ENCODE results near the gene CARNS1. TPM values are rescaled to one million over a fixed set of nuclear protein-coding genes. Genes with fewer than 3 reads are reported as not detected.

Gene CARNS1
- total RNA-seq, 1 experiment from 2014 or later: 1.3 TPM

DNA sequence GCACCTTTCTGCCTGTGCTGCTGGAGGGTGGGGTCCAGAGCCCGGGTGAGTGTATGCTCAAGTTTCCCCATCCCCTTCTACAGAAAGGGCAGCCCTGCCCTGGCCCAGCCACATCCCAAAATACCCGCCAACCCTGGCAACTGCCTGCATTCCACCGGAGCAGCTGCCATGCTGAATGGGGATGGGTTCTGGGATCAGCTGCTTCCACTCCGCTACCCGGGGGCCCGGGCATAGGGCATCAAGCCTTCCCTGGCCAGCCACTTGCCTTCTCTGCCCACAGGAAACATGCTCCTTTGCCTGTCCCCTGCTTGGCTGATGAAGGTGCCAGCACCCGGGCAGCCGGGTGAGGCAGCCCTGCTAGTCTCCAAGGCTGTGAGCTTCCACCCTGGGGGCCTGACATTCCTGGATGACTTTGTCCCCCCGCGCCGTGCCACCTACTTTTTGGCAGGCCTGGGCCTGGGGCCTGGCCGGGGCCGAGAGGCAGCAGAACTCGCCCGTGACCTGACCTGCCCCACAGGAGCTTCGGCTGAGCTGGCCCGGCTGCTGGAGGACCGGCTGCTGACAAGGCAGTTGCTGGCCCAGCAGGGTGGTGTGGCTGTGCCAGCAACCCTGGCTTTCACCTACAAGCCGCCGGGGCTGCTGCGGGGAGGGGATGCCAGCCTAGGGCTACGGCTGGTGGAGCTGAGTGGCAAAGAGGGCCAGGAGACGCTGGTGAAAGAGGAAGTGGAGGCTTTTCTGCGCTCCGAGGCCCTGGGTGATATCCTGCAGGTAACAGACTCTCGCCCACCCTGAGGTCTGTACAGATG is 3.2 kb downstream of the CARNS1 start:
- ATAC-seq: no peak
- Mint-ChIP-seq H3K4me3 (no peak overlapping the region), H3K27me3 (ENCODE audit: low read depth) (peaks cover 6% of the 10 kb centered on the region; the same call in 1 of the 2 replicates), H3K36me3 (no peaks in the 10 kb centered on the region), H3K4me1 (peaks cover 19% of the 10 kb centered on the region), H3K9me3 (no peaks in the 10 kb centered on the region), H3K27ac (no peak overlapping the region)
- POLR2A ChIA-PET: interaction anchor here (0.8 to 2.5 kb wide), 3 partner anchors 11 to 453 kb away, joined by 3 to 7 read pairs (median 7); partner anchors contain the start of gene PPP1CA
- no peak for DNase-seq (ENCODE audit: low spot score)
- CTCF ChIA-PET: interaction anchor here (0.8 to 4.1 kb wide), 4 partner anchors 12 to 67 kb away, joined by 3 to 45 read pairs (median 4); partner anchors contain the start of genes PPP1CA and TBC1D10C
- TF ChIP-seq, protein P1, sequence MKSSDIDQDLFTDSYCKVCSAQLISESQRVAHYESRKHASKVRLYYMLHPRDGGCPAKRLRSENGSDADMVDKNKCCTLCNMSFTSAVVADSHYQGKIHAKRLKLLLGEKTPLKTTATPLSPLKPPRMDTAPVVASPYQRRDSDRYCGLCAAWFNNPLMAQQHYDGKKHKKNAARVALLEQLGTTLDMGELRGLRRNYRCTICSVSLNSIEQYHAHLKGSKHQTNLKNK (CRISPR knock-in tag; IDR thresholded peaks at IDR 0.05): no peak
- TF ChIP-seq, protein P2, sequence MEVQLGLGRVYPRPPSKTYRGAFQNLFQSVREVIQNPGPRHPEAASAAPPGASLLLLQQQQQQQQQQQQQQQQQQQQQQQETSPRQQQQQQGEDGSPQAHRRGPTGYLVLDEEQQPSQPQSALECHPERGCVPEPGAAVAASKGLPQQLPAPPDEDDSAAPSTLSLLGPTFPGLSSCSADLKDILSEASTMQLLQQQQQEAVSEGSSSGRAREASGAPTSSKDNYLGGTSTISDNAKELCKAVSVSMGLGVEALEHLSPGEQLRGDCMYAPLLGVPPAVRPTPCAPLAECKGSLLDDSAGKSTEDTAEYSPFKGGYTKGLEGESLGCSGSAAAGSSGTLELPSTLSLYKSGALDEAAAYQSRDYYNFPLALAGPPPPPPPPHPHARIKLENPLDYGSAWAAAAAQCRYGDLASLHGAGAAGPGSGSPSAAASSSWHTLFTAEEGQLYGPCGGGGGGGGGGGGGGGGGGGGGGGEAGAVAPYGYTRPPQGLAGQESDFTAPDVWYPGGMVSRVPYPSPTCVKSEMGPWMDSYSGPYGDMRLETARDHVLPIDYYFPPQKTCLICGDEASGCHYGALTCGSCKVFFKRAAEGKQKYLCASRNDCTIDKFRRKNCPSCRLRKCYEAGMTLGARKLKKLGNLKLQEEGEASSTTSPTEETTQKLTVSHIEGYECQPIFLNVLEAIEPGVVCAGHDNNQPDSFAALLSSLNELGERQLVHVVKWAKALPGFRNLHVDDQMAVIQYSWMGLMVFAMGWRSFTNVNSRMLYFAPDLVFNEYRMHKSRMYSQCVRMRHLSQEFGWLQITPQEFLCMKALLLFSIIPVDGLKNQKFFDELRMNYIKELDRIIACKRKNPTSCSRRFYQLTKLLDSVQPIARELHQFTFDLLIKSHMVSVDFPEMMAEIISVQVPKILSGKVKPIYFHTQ (CRISPR knock-in tag; IDR thresholded peaks at IDR 0.05): no peak
- no peak for TF ChIP-seq EMX1 (CRISPR knock-in tag; IDR thresholded peaks at IDR 0.05)
- no peak for TF ChIP-seq ARID4B (CRISPR knock-in tag; IDR thresholded peaks at IDR 0.05; ENCODE audit: borderline replicate concordance)
- no peak for TF ChIP-seq ATF2 (CRISPR knock-in tag; IDR thresholded peaks at IDR 0.05; ENCODE audit: borderline replicate concordance, low read depth)
- TF ChIP-seq NFE2L1 (CRISPR knock-in tag; IDR thresholded peaks at IDR 0.05): no peak
- TF ChIP-seq ZNF263 (CRISPR knock-in tag; IDR thresholded peaks at IDR 0.05; ENCODE audit: low read depth): no peak
- TF ChIP-seq HMGA2 (CRISPR knock-in tag; IDR thresholded peaks at IDR 0.05): no peak
- TF ChIP-seq USF1 (CRISPR knock-in tag; IDR thresholded peaks at IDR 0.05): no peak
- no peak for TF ChIP-seq ESRRA (CRISPR knock-in tag; IDR thresholded peaks at IDR 0.05; ENCODE audit: borderline replicate concordance)
- TF ChIP-seq, protein P3, sequence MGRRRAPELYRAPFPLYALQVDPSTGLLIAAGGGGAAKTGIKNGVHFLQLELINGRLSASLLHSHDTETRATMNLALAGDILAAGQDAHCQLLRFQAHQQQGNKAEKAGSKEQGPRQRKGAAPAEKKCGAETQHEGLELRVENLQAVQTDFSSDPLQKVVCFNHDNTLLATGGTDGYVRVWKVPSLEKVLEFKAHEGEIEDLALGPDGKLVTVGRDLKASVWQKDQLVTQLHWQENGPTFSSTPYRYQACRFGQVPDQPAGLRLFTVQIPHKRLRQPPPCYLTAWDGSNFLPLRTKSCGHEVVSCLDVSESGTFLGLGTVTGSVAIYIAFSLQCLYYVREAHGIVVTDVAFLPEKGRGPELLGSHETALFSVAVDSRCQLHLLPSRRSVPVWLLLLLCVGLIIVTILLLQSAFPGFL (CRISPR knock-in tag; IDR thresholded peaks at IDR 0.05; ENCODE audit: borderline replicate concordance): no peak
- TF ChIP-seq KAT7 (CRISPR knock-in tag; IDR thresholded peaks at IDR 0.05; ENCODE audit: borderline replicate concordance): no peak
- no peak for TF ChIP-seq E2F5 (CRISPR knock-in tag; IDR thresholded peaks at IDR 0.05)
- no peak for TF ChIP-seq RELA (CRISPR knock-in tag; IDR thresholded peaks at IDR 0.05; ENCODE audit: borderline replicate concordance)
- TF ChIP-seq PRDM15 (CRISPR knock-in tag; IDR thresholded peaks at IDR 0.05): no peak
- no peak for TF ChIP-seq ERG (CRISPR knock-in tag; IDR thresholded peaks at IDR 0.05)

All from WTC11 (cell line).